Vagina (tissue), 2 donors: Measurements from ENCODE around the gene SEMA3D. TPM values are rescaled to one million over a fixed set of nuclear protein-coding genes. Genes with fewer than 3 reads are reported as not detected.

ENCODE experiments used
- DNase-seq, 2 donors: peaks; one replicate each; pipeline ENCODE4 v3.0.0-alpha.2; 2017; ENCODE audit errors: extremely low spot score in 2 of 2
- H3K27ac ChIP-seq: fragments of 200-600 bp; sonication (generic); one replicate; pipeline ENCODE4 v1.5.1; 2019
- H3K27me3 ChIP-seq: fragments of 200-600 bp; sonication (generic); one replicate; pipeline ENCODE4 v1.5.1; 2019
- H3K36me3 ChIP-seq, 2 donors: fragments of 200-600 bp; sonication (generic); one replicate each; pipeline ENCODE4 v1.5.1; 2017 to 2019
- H3K4me1 ChIP-seq: fragments of 200-600 bp; sonication (generic); one replicate; pipeline ENCODE4 v1.5.1; 2019
- H3K4me3 ChIP-seq, 2 donors: fragments of 200-600 bp; sonication (generic); 1 replicate in 1 of 2; 2 replicates in 1 of 2; pipeline ENCODE4 v1.5.1; 2016 to 2019
- H3K9me3 ChIP-seq: fragments of 200-600 bp; sonication (generic); one replicate; pipeline ENCODE4 v1.5.1; 2019
- POLR2A ChIP-seq, 2 donors: fragments of 450-650 bp; IDR thresholded peaks; one replicate each; pipeline ENCODE4 v1.6.1; 2017; ENCODE audit warnings: antibody characterized with exemption in 2 of 2, mild to moderate bottlenecking in 2 of 2, moderate library complexity in 2 of 2
- POLR2AphosphoS5 ChIP-seq, 2 donors: sonication (generic); formaldehyde crosslinking; IDR thresholded peaks; one replicate each; pipeline ENCODE4 v1.9.0; 2017; ENCODE audit warnings: antibody characterized with exemption in 2 of 2, mild to moderate bottlenecking in 2 of 2, low read depth in 1 of 2; ENCODE audit not compliant: insufficient read depth in 1 of 2
- intact Hi-C: fragments of 100-400 bp; cut with DNase I; formaldehyde crosslinking; loops from one replicate; pipeline ENCODE4 v1.15.1; 2023
- total RNA-seq: library from RNA; depleted of rRNA; stranded (reverse); fragments of >200 nt; gene quantifications from one replicate; pipeline ENCODE4 v1.2.3, GENCODE V29; 2016
- TF ChIP-seq, protein P1 (sequence below), 3 experiments: fragments of 450-650 bp in 2 of 3; fragments of 200-600 bp in 1 of 3; sonication (generic) in 1 of 3; IDR thresholded peaks; one replicate each; pipeline ENCODE4 v1.5.1; 2017 to 2019; ENCODE audit warnings: antibody characterized with exemption in 3 of 3, mild to moderate bottlenecking in 2 of 3, moderate library complexity in 2 of 3

SEMA3D gene
- total RNA-seq, 1 donor from 2014 or later: 2.2 TPM

DNA sequence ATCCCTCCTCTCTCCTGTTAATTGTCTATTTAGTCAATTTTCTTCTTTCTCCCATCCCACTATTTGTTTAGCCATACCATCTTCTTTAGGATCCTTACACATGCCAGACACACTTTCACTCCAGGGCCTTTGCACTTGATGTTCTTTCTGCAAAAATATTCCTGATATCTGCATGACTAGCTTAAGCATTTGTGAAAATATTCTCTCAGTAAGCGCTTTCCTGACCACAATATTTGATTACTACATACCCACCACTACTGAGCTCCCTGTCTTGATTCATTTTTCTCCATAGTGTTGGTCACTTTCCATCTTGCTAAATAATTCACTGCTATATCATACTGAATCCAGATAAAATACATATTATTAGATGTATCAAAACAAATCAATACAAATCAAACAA, 75.1 kb downstream of the SEMA3D start:
- Histone ChIP-seq H3K36me3 (no peaks in the 10 kb centered on the region), H3K4me3 (no peak overlapping the region), H3K27me3 (no peaks in the 10 kb centered on the region), H3K27ac (no peak overlapping the region), H3K4me1 (no peaks in the 10 kb centered on the region), H3K9me3 (no peaks in the 10 kb centered on the region)
- TF ChIP-seq, protein P1, sequence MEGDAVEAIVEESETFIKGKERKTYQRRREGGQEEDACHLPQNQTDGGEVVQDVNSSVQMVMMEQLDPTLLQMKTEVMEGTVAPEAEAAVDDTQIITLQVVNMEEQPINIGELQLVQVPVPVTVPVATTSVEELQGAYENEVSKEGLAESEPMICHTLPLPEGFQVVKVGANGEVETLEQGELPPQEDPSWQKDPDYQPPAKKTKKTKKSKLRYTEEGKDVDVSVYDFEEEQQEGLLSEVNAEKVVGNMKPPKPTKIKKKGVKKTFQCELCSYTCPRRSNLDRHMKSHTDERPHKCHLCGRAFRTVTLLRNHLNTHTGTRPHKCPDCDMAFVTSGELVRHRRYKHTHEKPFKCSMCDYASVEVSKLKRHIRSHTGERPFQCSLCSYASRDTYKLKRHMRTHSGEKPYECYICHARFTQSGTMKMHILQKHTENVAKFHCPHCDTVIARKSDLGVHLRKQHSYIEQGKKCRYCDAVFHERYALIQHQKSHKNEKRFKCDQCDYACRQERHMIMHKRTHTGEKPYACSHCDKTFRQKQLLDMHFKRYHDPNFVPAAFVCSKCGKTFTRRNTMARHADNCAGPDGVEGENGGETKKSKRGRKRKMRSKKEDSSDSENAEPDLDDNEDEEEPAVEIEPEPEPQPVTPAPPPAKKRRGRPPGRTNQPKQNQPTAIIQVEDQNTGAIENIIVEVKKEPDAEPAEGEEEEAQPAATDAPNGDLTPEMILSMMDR (IDR thresholded peaks at IDR 0.05): no peak
- TF ChIP-seq POLR2AphosphoS5 (IDR thresholded peaks at IDR 0.05; ENCODE audit: insufficient read depth in 1 of 2, low read depth in 1 of 2) (no peak), POLR2A (IDR thresholded peaks at IDR 0.05) (no peak)
- DNase-seq: no peak
- intact Hi-C loops: no loop called here

DNA sequence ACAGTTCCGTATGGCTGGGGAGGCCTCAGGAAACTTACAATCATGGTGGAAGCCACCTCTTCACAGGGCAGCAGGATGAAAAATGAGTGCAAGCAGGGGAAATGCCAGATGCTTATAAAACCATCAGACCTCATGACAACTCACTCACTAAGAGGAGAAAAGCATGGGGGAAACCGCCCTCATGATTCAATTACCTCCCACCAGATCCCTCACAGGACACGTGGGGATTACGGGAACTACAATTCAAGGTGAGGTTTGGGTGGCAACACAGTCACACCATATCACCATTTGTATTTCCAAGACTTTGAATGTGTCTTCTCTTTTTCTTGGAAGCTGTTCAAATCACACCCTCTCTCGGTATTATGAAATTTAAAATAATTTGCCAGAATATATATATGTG, 80.1 kb downstream of the SEMA3D start:
- no peaks in the 10 kb centered on the region for H3K27me3 ChIP-seq
- H3K9me3 ChIP-seq: no peaks in the 10 kb centered on the region
- DNase-seq: no peak
- no peak for TF ChIP-seq POLR2AphosphoS5 (IDR thresholded peaks at IDR 0.05; ENCODE audit: insufficient read depth in 1 of 2, low read depth in 1 of 2)
- TF ChIP-seq POLR2A (IDR thresholded peaks at IDR 0.05): no peak
- TF ChIP-seq, protein P1 (IDR thresholded peaks at IDR 0.05): no peak
- H3K36me3 ChIP-seq: no peaks in the 10 kb centered on the region
- no peak overlapping the region for H3K4me3 ChIP-seq
- no peaks in the 10 kb centered on the region for H3K4me1 ChIP-seq
- H3K27ac ChIP-seq: no peak overlapping the region
- intact Hi-C loops: no loop called here

DNA sequence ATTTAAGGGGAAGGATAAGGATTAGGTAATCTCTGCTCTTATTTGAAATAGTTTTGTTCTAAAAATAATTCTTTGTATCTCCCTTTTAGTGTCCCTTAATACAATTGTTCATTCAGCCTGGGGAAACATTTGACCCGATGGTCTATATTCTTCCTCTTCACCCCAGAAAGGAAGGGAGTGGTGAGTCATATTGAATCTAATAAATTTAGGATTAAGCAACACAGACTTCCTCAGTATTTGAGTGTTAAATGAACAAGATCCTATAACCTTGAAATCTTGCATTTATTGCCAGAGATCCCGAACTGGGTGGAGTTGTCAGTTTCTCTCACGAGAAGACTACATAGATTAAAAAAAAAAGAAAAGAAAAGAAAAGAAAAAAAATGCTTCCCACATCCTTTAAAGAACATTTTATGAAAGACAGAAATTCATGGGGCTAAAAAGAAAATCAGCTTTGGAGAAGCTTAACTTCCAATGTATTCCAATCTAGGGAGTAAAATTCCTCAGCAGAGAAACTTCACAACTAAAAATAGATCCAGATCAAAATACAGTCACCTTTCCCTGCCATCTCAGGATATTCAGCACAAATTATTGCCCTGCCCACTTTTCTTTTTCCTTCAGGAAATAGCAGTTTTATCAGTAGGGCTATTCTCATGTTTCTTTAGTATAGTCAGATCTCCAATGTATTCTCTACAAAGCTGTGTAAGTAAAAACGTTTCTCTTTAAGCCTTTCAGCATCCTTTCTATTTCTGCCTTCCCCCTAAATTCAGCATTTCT, 82.2 kb downstream of the SEMA3D start:
- no peak overlapping the region for H3K27ac ChIP-seq
- H3K9me3 ChIP-seq: no peaks in the 10 kb centered on the region
- no peaks in the 10 kb centered on the region for H3K36me3 ChIP-seq
- H3K27me3 ChIP-seq: no peaks in the 10 kb centered on the region
- H3K4me3 ChIP-seq: no peak overlapping the region
- intact Hi-C loops: no loop called here
- peak in 1 of 2 donors; percentile 32 for TF ChIP-seq POLR2AphosphoS5 (IDR thresholded peaks at IDR 0.05; ENCODE audit: insufficient read depth in 1 of 2, low read depth in 1 of 2)
- TF ChIP-seq, protein P1 (IDR thresholded peaks at IDR 0.05): no peak
- H3K4me1 ChIP-seq: no peaks in the 10 kb centered on the region
- no peak for DNase-seq

DNA sequence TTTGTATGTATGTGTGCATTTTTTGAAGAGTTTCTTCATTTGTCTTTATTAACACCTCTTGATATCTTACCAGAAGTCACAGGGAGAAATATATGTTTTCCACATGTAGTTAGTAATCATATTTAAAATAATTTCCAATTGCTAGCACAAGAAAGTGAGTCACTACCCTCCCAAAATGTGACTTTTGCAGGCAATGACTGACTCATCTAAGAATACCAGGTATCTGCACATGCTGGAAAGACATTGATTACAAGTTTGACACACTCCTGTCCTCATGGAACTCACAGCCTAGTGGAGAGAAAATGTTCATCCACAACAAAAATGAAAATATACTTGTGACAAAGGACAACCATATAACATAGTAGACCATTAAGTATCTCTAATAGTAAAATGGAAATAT, 82.9 kb downstream of the SEMA3D start:
- TF ChIP-seq, protein P1 (IDR thresholded peaks at IDR 0.05): no peak
- TF ChIP-seq POLR2A (IDR thresholded peaks at IDR 0.05) (no peak), POLR2AphosphoS5 (IDR thresholded peaks at IDR 0.05; ENCODE audit: insufficient read depth in 1 of 2, low read depth in 1 of 2) (no peak)
- no peaks in the 10 kb centered on the region for H3K36me3 ChIP-seq
- intact Hi-C loops: no loop called here
- no peak overlapping the region for H3K27ac ChIP-seq
- no peak overlapping the region for H3K4me3 ChIP-seq
- H3K9me3 ChIP-seq: no peaks in the 10 kb centered on the region
- H3K27me3 ChIP-seq: no peaks in the 10 kb centered on the region
- no peak for DNase-seq
- no peaks in the 10 kb centered on the region for H3K4me1 ChIP-seq

DNA sequence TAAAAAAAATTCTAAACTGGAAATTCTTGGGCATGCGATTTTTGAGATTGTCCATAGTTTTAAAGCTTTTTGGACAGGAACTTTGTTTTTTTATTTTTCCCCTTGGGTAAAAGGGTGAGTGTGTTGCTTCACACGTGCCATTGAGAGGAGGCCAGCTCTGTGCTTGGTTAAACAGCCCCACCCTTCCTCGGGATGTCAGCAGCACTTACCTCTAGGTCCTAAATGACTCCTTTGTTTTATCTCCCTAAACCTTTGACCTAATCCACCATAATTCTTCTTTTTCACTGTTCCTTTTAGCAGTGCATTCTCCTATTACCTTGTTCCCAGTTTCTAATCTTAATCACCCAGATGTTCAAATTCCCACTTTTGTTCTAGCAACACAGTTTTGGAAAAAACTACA, 83.5 kb downstream of the SEMA3D start:
- DNase-seq: no peak
- intact Hi-C loops: no loop called here
- H3K27ac ChIP-seq: no peak overlapping the region

More for the DNA sequence above, 83.5 kb downstream of the SEMA3D start:
- Histone ChIP-seq H3K9me3 (no peaks in the 10 kb centered on the region), H3K4me3 (no peak overlapping the region), H3K27me3 (no peaks in the 10 kb centered on the region), H3K36me3 (no peaks in the 10 kb centered on the region), H3K4me1 (no peaks in the 10 kb centered on the region)
- TF ChIP-seq, protein P1 (IDR thresholded peaks at IDR 0.05): no peak
- TF ChIP-seq POLR2A (IDR thresholded peaks at IDR 0.05): no peak
- TF ChIP-seq POLR2AphosphoS5 (IDR thresholded peaks at IDR 0.05; ENCODE audit: insufficient read depth in 1 of 2, low read depth in 1 of 2): no peak
